Activated B cell treated with CpG ODN at 0.5 μM for 24 hours (primary cell): ENCODE data around the gene PRICKLE3. TPM values are rescaled to one million over a fixed set of nuclear protein-coding genes. Genes with fewer than 3 reads are reported as not detected.

ENCODE experiments used
- ATAC-seq: fragments of 200-7000 bp; cut with Tn5 transposase; one replicate; pipeline ENCODE4 v1.10.0; 2021; ENCODE audit warnings: low read depth, mild to moderate bottlenecking, moderate library complexity
- CTCF ChIA-PET: fragments of 350-600 bp; sonication (Branson Sonifier 250); formaldehyde crosslinking; loops from one replicate; lab custom pipeline; 2021; ENCODE audit warnings: antibody characterized with exemption; lab: Charles Lee
- POLR2A ChIA-PET: fragments of 350-600 bp; sonication (Branson Sonifier 250); formaldehyde crosslinking; loops from one replicate; lab custom pipeline; 2021; ENCODE audit warnings: antibody characterized with exemption; lab: Charles Lee
- DNase-seq: peaks from one replicate; pipeline ENCODE4 v3.0.0; 2022
- H3K27ac Mint-ChIP-seq: one replicate; pipeline ENCODE4 v1.8.0; 2020; ENCODE audit warnings: mixed read lengths
- H3K27me3 Mint-ChIP-seq: one replicate; pipeline ENCODE4 v1.8.0; 2021; ENCODE audit warnings: mixed read lengths
- H3K36me3 Mint-ChIP-seq: one replicate; pipeline ENCODE4 v1.8.0; 2021; ENCODE audit warnings: low read depth, mixed read lengths
- H3K4me1 Mint-ChIP-seq: one replicate; pipeline ENCODE4 v1.8.0; 2021; ENCODE audit warnings: mixed read lengths
- H3K4me3 Mint-ChIP-seq: one replicate; pipeline ENCODE4 v1.8.0; 2020; ENCODE audit warnings: mild to moderate bottlenecking, mixed read lengths
- H3K9me3 Mint-ChIP-seq: one replicate; pipeline ENCODE4 v1.8.0; 2020; ENCODE audit warnings: mixed read lengths
- CTCF ChIP-seq: fragments of 200-600 bp; IDR thresholded peaks from one replicate; pipeline ENCODE4 v1.8.0; 2022; ENCODE audit warnings: antibody characterized with exemption, mild to moderate bottlenecking
- intact Hi-C: fragments of 100-400 bp; cut with micrococcal nuclease; formaldehyde crosslinking; loops from one replicate; pipeline ENCODE4 v1.15.1; 2024
- total RNA-seq: library from RNA; stranded (reverse); gene quantifications from 2 replicates; pipeline ENCODE4 v1.2.3, GENCODE V29; 2022

Gene PRICKLE3
- total RNA-seq, 1 donor from 2014 or later: 11.8 TPM

- ATAC-seq (no peak), DNase-seq (no peak)
- no peak for TF ChIP-seq CTCF
- Mint-ChIP-seq H3K36me3 (peaks cover 1% of the 10 kb centered on the region), H3K27me3 (no peaks in the 10 kb centered on the region), H3K4me3 (no peak overlapping the region), H3K27ac (no peak overlapping the region), H3K9me3 (no peaks in the 10 kb centered on the region), H3K4me1 (no peaks in the 10 kb centered on the region)
- POLR2A ChIA-PET: no interaction called here
- CTCF ChIA-PET: no interaction called here
- intact Hi-C loops: no loop called here
Observed at GRCh38 chrX:49212861-49213260, 26.7 kb upstream of the PRICKLE3 start.

GRCh38 chrX:49212209-49212608, 26.0 kb upstream of the PRICKLE3 start:
- no peak overlapping the region for H3K4me3 Mint-ChIP-seq
- peaks cover 1% of the 10 kb centered on the region for H3K36me3 Mint-ChIP-seq
- no peak overlapping the region for H3K27ac Mint-ChIP-seq
- ATAC-seq: no peak
- DNase-seq: no peak
- no peaks in the 10 kb centered on the region for H3K9me3 Mint-ChIP-seq
- no peaks in the 10 kb centered on the region for H3K4me1 Mint-ChIP-seq
- POLR2A ChIA-PET: no interaction called here
- H3K27me3 Mint-ChIP-seq: no peaks in the 10 kb centered on the region
- TF ChIP-seq CTCF: no peak
- CTCF ChIA-PET: no interaction called here
- intact Hi-C loops: no loop called here

GRCh38 chrX:49211074-49211473, 24.9 kb upstream of the PRICKLE3 start:
- Mint-ChIP-seq H3K27me3 (no peaks in the 10 kb centered on the region), H3K36me3 (peaks cover 1% of the 10 kb centered on the region), H3K4me3 (no peak overlapping the region), H3K4me1 (no peaks in the 10 kb centered on the region), H3K27ac (no peak overlapping the region), H3K9me3 (no peaks in the 10 kb centered on the region)
- DNase-seq (no peak), ATAC-seq (no peak)
- POLR2A ChIA-PET: no interaction called here
- no peak for TF ChIP-seq CTCF
- CTCF ChIA-PET: no interaction called here
- intact Hi-C loops: no loop called here

GRCh38 chrX:49210406-49210805, 24.2 kb upstream of the PRICKLE3 start:
- ChIA-PET POLR2A (no interaction called here), CTCF (no interaction called here)
- no peaks in the 10 kb centered on the region for H3K9me3 Mint-ChIP-seq
- H3K4me1 Mint-ChIP-seq: no peaks in the 10 kb centered on the region
- TF ChIP-seq CTCF: no peak
- H3K36me3 Mint-ChIP-seq: peaks cover 1% of the 10 kb centered on the region
- no peak overlapping the region for H3K27ac Mint-ChIP-seq
- no peak for DNase-seq
- H3K4me3 Mint-ChIP-seq: no peak overlapping the region
- intact Hi-C loops: no loop called here
- no peaks in the 10 kb centered on the region for H3K27me3 Mint-ChIP-seq
- no peak for ATAC-seq

GRCh38 chrX:49209434-49210251, 23.5 kb upstream of the PRICKLE3 start:
- no peak overlapping the region for H3K27ac Mint-ChIP-seq
- CTCF ChIA-PET: no interaction called here
- H3K36me3 Mint-ChIP-seq: no peaks in the 10 kb centered on the region
- no peak for TF ChIP-seq CTCF
- no peak overlapping the region for H3K4me3 Mint-ChIP-seq
- intact Hi-C loops: no loop called here
- POLR2A ChIA-PET: no interaction called here
- H3K9me3 Mint-ChIP-seq: no peaks in the 10 kb centered on the region
- DNase-seq (no peak), ATAC-seq (no peak)
- H3K27me3 Mint-ChIP-seq: no peaks in the 10 kb centered on the region
- H3K4me1 Mint-ChIP-seq: no peaks in the 10 kb centered on the region
